GM06990 (cell line): ENCODE data around the gene TOLLIP.

Experiments used
- DNase-seq: peaks from one replicate; pipeline ENCODE4 v3.0.0-alpha.2; 2011; ENCODE audit not compliant: insufficient read length; ENCODE audit errors: extremely low read depth
- H3K27me3 ChIP-seq: replicated peaks from 2 replicates; pipeline ENCODE4 v1.6.0; 2011; ENCODE audit warnings: low read length; ENCODE audit not compliant: control insufficient read depth, insufficient read depth
- H3K36me3 ChIP-seq: 2 replicates; pipeline ENCODE4 v1.5.1; 2011; ENCODE audit warnings: low read length; ENCODE audit not compliant: control insufficient read depth, insufficient read depth
- H3K4me3 ChIP-seq: replicated peaks from 2 replicates; pipeline ENCODE4 v1.5.1; 2011; ENCODE audit warnings: low read depth, mild to moderate bottlenecking, control low read depth, low read length
- TF ChIP-seq, protein P1 (sequence below): IDR thresholded peaks from 2 replicates; pipeline ENCODE4 v1.5.1; 2011; ENCODE audit warnings: low read length, control low read depth, mild to moderate bottlenecking, inconsistent platforms; ENCODE audit not compliant: insufficient read depth, poor library complexity, severe bottlenecking

Gene TOLLIP

DNA sequence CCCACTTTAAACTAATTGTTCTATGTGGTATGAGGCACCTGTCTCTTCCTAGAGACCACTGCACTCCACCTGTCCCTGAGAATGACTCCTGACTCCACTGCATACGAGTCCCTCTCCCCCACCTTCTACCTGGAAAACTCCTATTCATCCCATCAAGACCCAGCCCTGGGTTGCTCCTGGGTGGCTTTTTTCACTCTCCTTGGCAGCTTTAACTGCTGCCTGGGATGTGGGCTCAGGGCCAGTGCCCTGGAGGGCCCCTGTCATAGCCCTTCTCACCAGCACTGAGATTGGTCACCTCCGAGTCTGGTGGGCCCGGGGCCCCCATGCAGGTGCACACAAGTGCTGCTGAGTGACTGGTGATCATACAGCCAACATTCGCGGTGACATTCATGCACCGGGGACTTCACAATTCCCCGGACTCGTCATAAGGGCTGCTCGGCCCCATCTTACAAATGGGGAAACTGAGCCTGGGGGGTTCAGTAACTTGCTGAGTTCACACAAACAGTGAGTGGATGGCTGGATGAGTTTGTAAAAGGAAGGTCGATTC, 25.9 kb upstream of the TOLLIP start:
- no peak for DNase-seq

DNA sequence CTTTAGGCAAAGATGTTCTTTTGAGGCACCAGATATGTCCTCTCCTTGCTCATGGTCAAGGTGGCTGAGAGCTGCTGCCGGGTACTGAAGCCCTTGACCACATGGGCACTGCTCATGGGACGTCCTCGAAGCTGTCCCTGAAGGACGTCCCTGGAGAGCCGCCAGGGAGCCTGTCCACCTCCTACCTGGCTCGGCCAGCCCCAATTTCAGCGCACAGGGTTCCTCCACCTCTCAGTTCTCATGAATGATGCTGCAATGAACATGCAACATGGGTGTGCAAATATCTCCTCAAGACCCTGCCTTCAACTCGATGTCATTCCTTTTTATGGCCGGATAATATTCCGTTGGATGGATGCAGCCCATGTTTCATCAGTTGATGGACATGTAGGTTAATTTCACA, 24.4 kb upstream of the TOLLIP start:
- TF ChIP-seq, protein P1, sequence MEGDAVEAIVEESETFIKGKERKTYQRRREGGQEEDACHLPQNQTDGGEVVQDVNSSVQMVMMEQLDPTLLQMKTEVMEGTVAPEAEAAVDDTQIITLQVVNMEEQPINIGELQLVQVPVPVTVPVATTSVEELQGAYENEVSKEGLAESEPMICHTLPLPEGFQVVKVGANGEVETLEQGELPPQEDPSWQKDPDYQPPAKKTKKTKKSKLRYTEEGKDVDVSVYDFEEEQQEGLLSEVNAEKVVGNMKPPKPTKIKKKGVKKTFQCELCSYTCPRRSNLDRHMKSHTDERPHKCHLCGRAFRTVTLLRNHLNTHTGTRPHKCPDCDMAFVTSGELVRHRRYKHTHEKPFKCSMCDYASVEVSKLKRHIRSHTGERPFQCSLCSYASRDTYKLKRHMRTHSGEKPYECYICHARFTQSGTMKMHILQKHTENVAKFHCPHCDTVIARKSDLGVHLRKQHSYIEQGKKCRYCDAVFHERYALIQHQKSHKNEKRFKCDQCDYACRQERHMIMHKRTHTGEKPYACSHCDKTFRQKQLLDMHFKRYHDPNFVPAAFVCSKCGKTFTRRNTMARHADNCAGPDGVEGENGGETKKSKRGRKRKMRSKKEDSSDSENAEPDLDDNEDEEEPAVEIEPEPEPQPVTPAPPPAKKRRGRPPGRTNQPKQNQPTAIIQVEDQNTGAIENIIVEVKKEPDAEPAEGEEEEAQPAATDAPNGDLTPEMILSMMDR, result no peak
- DNase-seq, result no peak
- Histone ChIP-seq H3K36me3 (no peaks in the 10 kb centered on the region), H3K4me3 (no peak overlapping the region), H3K27me3 (no peaks in the 10 kb centered on the region; the same call in 1 of the 2 replicates)

More for the DNA sequence above, 25.9 kb upstream of the TOLLIP start:
- Histone ChIP-seq H3K36me3 (no peaks in the 10 kb centered on the region), H3K4me3 (no peak overlapping the region), H3K27me3 (no peaks in the 10 kb centered on the region; the same call in 1 of the 2 replicates)
- TF ChIP-seq, protein P1, result no peak

DNA sequence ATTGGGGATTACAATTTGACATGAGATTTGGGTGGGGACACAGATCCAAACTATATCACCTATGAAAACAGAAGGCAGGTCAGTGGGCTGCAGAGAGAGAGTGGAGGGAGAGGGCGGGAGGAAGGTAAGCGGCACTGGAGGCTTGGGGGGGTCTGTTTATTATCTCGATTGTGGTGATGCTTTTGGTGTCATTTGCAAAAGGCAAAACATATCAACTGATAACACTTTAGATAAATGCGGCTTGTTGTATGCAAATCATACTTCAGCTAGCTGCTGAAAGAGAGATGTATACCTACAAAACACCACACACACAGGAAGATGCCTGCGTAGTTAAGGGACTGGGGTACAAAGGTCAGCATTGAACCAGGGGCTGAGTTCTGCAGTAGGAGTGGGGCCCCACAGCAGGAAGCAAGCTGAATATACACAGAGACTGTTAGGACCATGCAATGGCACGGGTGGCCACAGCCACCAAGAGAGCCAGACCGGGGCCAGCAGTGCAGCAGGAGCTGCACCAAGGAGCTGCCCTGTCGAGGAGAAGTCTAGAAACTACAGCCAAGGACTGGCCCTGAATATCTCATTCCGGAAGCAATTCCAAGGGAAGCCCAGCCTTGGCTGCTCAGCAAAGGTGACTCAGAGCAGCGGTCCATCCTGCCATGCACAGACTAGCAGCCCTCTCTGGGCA, 23.8 kb upstream of the TOLLIP start:
- TF ChIP-seq, protein P1, result no peak

DNA sequence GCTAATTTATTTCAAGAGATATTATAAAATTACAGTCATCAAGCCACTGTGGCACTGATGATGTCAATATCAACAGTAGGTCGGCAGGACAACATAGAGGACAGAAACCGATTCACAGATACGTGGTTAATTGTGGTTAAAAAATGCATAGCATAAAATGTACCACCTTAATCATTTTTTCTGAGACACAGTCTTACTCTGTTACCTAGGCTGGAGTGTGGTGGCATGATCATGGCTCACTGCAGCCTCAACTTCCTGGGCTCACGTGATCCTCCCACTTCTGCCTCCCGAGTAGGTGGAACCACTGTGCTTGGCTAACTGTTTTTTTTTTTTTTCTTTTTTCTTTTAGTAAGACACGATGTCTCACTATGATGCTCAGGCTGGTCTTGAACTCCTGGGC, 21.0 kb upstream of the TOLLIP start:
- Histone ChIP-seq H3K27me3 (no peaks in the 10 kb centered on the region; the same call in 1 of the 2 replicates), H3K36me3 (no peaks in the 10 kb centered on the region), H3K4me3 (no peak overlapping the region)
- TF ChIP-seq, protein P1, result no peak
- DNase-seq, result no peak

More for the DNA sequence above, 23.8 kb upstream of the TOLLIP start:
- no peaks in the 10 kb centered on the region for H3K36me3 ChIP-seq
- no peak overlapping the region for H3K4me3 ChIP-seq
- DNase-seq, result no peak
- no peaks in the 10 kb centered on the region; the same call in 1 of the 2 replicates for H3K27me3 ChIP-seq

DNA sequence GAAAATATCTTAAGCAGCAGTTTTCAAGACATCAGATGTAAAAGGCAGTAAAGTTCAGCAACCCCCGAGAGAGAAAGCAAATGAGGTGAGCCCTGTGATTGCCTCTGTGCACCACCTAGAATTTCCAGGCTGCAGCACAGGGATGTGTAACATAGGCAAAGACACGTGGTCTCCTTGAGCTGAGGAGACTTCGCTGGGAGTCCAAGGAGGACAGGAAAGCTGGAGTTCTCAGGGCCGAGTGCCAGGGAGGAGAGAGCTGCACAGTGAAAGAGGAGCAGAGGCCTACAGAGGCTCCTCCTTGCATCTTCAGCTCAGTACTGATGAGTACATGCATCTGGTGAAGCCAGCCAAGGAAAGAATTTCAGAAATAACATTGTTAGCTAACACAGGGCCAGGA, 17.6 kb upstream of the TOLLIP start:
- DNase-seq, result no peak
- no peaks in the 10 kb centered on the region for H3K27me3 ChIP-seq
- H3K4me3 ChIP-seq, result no peak overlapping the region
- H3K36me3 ChIP-seq, result no peaks in the 10 kb centered on the region
- TF ChIP-seq, protein P1, result no peak
